Activated CD8-positive, alpha-beta memory T cell treated with anti-CD3 and anti-CD28 coated beads, Interleukin-2, amount 50 U/mL, for 4 hours (primary cell): Measurements from ENCODE around the gene LEO1.

ENCODE experiments used
- DNase-seq: peaks from one replicate; pipeline ENCODE4 v3.0.0-alpha.2; 2020

LEO1 gene

DNA sequence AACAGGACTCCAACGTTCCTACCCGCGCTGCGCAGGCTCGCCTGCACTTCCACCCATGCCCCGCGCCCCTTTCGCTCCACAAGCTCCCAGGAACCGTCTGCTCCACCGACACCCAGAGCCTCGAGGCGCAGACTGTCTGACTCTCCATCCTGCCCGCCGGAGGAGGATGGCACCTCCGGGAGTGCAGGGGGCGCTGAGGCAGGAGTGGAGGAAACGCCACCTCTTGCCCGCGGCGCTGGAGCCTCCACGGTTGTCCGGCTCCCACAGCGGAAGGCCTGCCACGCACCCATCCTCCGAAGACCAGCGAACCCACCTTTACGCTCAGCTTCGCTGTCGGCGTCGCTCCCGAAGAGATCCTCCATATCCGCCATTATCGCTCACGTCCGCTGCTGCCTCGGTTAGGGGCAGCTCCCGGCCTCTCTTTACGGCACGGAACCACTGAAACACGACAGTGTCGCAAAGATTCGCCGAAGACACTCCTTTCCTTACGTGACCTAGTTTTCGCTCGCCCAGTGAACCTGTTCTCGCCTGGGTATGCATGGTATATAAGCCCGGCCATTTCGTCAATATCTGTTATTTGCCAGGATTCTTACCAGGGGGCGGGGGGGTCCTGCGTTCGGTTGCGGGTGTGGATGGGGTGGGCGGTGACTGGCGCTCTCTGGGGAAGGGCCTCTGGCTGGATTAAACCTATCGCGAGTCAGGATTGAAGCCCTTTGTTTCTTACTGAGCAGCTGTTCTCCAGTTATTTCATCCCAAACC is at the start of gene LEO1:
Gene LEO1, minus strand, starts transcription at position 404 of the 759 bp plus-strand sequence. Its CDS starts 33 bp downstream, at position 371.
- peak; percentile 81 for DNase-seq

GRCh38 chr15:52021128-52021671 is 49.6 kb upstream of the LEO1 start:
- DNase-seq: peak; percentile 66

GRCh38 chr15:52020221-52021085 is 48.9 kb upstream of the LEO1 start:
- no peak for DNase-seq

DNA sequence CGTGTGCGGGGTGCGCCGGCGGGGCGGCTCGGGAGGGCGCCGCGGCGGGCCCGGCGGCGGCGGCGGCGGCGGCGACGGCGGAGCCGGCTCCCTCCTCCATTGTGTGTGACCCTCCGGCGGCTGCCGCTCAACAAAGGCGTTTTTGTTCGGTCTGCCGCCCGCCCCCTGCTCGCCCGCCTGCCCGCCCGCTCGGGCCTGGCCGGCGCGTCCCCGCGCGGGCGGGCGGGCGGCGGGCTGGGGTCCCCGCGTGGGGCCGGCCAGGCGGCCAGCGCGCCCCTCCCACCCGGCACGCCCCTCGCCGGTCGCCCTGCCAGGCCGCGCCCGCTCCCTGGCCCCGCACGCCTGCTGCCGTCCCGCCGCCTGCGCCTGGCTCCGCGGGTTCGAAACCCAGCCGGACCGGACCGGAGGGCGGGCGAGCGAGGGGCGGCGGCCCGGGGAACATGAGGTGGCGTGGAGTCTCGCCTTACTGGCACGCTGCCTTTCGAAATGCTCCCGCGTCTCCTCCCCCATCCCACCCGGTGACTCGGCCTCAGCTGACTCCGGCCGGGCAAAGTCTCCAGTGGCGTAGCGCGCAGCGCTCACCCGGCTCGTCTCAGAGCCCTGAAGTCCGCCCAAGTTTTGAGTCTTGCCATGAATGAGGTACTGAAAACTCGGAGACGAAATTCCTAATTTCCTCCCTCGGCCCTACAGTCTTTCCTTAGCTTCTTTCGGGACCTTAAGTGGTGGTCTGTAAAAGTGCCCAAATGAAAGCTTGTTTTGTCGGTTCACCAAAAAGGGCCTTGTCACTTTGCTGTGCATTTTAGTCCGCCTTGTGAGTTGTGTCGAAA is 48.0 kb upstream of the LEO1 start:
- DNase-seq: peak; percentile 64

- DNase-seq: peak; percentile 96
Observed at GRCh38 chr15:52018693-52019393, 47.3 kb upstream of the LEO1 start, which contains the start of gene MAPK6. MAPK6 (plus strand) TSS chr15:52019219; CDS start chr15:52046461, 27,242 bp downstream.

DNA sequence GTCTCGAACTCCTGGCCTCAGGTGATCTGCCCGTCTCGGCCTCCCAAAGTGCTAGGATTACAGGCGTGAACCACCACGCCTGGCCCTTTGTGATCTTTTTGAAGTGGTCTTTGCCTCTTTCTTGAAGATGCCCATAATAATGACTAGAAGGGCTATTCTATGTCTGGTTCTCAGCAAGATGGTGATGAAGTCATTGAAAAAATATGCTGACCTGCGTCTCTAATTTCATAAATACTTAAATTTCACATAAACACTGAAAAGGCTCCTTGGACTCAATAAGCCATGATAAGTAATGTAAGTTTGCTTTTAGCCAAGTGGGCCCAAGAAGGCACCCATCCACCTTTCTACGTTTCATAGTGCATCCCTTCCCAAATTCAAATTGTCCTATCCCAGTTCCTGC is 46.7 kb upstream of the LEO1 start:
- no peak for DNase-seq

- DNase-seq: no peak
Observed at GRCh38 chr15:52016316-52016715, 44.7 kb upstream of the LEO1 start.

DNA sequence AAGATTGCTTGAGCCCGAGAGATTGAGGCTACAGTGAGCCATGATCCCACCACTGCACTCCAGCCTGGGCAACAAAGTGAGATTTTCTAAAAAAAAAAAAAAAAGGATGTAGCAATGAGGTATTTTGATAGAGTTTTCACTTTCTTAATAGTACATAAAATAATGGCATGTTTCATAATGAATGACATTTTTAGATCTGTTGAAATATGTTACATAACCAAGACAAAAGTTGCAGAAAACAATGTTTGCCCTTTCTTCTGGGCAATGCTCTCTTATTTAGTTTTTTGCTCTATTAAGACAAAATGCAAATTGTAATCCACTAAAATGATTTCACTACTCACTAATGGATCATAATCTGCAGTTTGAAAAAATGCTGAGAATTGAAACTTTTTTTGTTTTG is 43.0 kb upstream of the LEO1 start:
- no peak for DNase-seq

- DNase-seq: no peak
Observed at GRCh38 chr15:52013151-52013791, 41.7 kb upstream of the LEO1 start.

DNA sequence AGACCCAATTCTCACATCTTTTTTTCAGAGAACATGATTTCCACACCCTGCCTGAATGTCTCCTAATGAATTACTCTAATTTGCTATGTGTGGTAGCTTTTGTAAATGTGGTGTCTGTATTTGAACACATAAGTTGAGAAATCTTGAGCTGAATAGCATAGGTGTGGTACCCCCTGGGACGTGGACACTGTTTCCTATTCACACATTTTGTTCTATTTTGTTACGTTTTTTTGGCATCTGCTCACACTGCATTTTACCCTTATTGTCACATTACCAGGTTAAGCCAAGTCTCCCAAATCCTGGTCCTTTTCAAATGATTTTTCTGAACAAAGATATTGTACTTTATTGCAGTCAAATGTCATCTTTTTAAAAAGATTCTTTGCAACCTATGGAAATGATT is 40.6 kb upstream of the LEO1 start:
- no peak for DNase-seq

DNA sequence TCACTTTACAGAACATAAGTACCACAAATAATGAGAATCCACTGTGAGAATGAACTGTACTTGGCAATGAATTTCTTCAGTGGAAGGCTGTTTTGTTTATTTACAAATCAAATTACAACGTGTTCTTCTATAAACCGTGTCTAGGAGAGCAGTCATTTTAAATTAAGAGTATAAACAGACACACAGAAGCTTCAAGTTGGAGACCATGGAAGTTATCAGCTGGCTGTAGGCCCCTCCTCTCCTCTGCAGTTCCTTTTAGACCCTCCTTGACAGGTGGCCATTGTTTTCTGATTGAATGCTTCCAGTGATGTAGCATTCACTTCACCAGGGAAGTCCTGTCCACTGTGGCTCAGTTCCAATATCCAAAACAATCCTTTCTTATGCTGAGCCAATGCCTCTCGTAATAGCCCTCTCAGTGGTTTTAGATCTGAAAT is 40.1 kb upstream of the LEO1 start:
- no peak for DNase-seq

DNA sequence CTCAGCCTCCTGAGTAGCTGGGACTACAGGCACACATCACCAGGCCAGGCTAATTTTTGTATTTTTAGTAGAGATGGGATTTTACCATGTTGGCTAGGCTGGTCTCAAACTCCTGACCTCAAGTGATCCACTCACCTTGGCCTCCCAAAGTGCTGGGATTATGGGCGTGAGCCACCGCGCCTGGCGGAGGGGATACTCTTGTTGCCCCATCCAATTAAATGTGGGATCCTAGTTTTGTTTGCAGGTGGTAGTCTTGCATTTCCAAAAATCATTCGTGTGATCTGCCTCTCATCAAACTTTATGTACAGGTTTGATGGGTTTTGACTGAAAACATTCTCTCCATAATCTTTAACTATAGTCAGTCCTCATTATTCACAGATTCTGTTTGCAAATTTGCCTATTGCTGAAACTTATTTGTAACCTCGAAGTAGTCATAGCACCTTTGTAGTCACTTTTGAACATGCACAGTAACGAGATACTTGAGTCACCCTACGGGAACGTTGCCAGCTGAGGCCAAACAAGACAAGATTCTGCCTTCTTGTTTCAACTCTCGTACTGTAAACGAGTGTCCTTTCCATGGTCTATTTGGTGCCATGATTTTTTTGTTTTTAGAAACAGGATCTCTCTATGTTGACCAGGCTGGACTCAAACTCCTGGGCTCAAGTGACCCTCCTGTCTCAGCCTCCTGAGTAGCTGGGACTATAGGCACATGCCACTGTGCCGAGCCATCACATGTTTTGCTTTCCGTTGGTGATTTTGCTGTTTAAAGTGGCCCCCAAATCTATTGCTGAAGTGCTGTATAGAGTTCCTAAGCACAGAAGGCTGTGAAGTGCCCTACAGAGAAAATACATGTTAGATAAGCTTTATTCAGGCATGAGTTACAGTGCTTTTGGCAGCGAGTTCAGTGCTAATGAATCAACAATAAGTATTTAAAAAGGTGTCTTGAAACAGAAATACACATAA is 39.3 kb upstream of the LEO1 start:
- no peak for DNase-seq

GRCh38 chr15:52008698-52009434 is 37.3 kb upstream of the LEO1 start:
- DNase-seq: no peak

GRCh38 chr15:52008359-52008697 is 36.8 kb upstream of the LEO1 start:
- no peak for DNase-seq

- DNase-seq: no peak
Observed at GRCh38 chr15:52006702-52007340, 35.2 kb upstream of the LEO1 start.

DNA sequence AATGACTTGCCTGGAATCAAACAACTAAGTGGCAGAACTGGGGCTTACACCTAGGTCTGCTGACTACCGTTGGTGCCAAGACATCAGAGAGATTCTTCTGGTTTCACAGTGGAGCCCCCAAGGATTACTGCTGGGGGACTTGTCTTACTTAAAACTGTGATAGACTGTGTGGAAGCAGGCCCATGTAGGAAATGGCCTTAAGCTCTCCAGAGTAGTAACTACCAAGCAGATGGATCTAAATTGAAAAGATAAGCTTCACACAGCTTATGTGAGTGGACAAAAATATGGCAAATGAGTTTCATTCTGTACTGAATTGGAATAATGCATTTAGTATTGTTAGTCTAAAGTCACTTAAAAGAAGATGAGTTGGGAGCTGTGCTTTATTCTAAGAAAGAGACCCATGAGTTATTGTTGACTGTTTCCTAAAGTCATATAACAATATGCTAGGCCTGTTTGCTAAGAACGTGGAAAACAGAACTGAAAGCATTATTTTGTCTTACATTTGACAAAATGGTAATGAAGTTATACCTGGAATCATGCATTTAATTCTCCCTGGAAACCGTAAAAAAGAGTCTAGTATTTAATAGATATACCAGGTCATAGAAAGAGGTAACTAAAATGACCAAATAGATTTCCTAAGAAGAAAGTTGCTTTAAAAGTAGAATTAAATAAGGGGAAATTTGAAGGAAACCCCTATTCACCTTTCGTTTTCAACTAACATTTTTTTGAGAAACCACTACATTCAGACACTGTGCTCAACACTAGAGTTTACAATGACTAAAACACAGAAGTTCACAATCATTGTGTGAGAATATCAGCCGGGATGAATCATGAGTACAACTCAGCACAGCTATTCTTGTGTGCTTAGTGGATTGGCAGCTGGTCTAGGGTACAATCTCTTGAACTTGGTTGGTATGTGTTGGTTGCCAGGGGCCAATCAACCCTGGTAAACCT is 34.4 kb upstream of the LEO1 start:
- no peak for DNase-seq

DNA sequence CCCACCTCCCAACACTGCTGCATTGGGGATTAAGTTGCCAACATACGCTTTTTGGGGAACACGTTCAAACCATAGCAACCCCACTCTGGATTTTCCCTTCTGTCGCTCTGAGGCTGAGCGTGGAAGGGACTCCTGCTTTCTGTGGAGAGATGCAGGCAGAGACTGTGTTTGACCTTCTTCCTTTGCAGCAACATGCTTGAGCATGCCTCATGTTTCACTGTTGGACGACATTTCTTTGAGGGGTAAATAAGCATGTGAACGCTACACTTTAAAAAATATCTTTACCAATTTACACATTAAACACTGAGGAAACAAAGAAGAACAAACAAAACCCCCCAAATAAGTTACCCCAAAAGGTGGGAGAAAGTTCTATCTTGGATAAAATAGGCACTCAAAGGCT is 33.2 kb upstream of the LEO1 start:
- DNase-seq: no peak

DNA sequence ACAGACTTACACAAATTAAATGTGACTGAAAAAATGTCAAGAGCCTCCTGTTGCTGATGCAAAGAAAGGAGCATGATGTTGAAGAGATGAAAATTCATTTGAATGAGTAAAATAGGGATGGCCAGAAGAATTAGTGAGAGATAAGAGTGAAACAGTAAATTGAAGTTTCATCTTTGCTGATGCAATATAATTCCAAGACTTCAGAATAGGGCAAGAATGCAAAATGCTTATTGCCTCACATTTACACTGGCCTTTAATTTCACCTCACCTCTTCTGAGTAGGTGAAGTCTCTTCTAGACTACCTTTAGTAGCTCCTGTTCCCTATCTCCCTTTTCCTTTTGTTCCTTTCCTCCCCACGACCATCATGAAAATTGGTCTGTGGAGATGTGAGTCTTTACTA is 32.1 kb upstream of the LEO1 start:
- DNase-seq: no peak
